Measurements from ENCODE around the gene C7orf57.

C7orf57 gene

GRCh38 chr7:48085942-48086341 lies 50.6 kb downstream of the C7orf57 start:
- DNase-seq (ENCODE audit: low read depth): no peak
- Histone ChIP-seq H3K4me1 (ENCODE audit: control insufficient read depth, insufficient read depth, low read length) (peaks cover 60% of the 10 kb centered on the region), H3K36me3 (ENCODE audit: control insufficient read depth, insufficient read depth, low read length, severe bottlenecking) (no peaks in the 10 kb centered on the region), H3K9ac (ENCODE audit: low read length) (no peak overlapping the region), H3K4me3 (ENCODE audit: low read length) (no peak overlapping the region), H3K27me3 (replicated peaks; ENCODE audit: control insufficient read depth, insufficient read depth, low read length) (no peaks in the 10 kb centered on the region), H3K9me3 (ENCODE audit: control insufficient read depth, low read length) (no peaks in the 10 kb centered on the region)

- peaks cover 65% of the 10 kb centered on the region for H3K4me1 ChIP-seq (ENCODE audit: control insufficient read depth, insufficient read depth, low read length)
- no peaks in the 10 kb centered on the region for H3K36me3 ChIP-seq (ENCODE audit: control insufficient read depth, insufficient read depth, low read length, severe bottlenecking)
- H3K9me3 ChIP-seq (ENCODE audit: control insufficient read depth, low read length): no peaks in the 10 kb centered on the region
- no peaks in the 10 kb centered on the region for H3K27me3 ChIP-seq (replicated peaks; ENCODE audit: control insufficient read depth, insufficient read depth, low read length)
- peak overlapping the region; percentile 43 for H3K4me3 ChIP-seq (ENCODE audit: low read length)
- H3K9ac ChIP-seq (ENCODE audit: low read length): peak overlapping the region; percentile 58
- DNase-seq (ENCODE audit: low read depth): peak; percentile 53
Observed at GRCh38 chr7:48087349-48087748, 52.0 kb downstream of the C7orf57 start.

- peaks cover 60% of the 10 kb centered on the region for H3K4me1 ChIP-seq (ENCODE audit: control insufficient read depth, insufficient read depth, low read length)
- DNase-seq (ENCODE audit: low read depth): peak; percentile 90
Observed at GRCh38 chr7:48088559-48089045, 53.3 kb downstream of the C7orf57 start.

GRCh38 chr7:48089046-48090003 lies 54.0 kb downstream of the C7orf57 start, which contains the start of gene UPP1:
UPP1 (plus strand) TSS chr7:48089265; CDS start chr7:48094784, 5,519 bp downstream.
- Histone ChIP-seq H3K9me3 (ENCODE audit: control insufficient read depth, low read length) (no peaks in the 10 kb centered on the region), H3K4me1 (ENCODE audit: control insufficient read depth, insufficient read depth, low read length) (peaks cover 56% of the 10 kb centered on the region), H3K36me3 (ENCODE audit: control insufficient read depth, insufficient read depth, low read length, severe bottlenecking) (no peaks in the 10 kb centered on the region), H3K27me3 (replicated peaks; ENCODE audit: control insufficient read depth, insufficient read depth, low read length) (no peaks in the 10 kb centered on the region), H3K4me3 (ENCODE audit: low read length) (peak within 1 kb of the TSS; percentile 86), H3K9ac (ENCODE audit: low read length) (peak within 1 kb of the TSS; percentile 85)
- peak; percentile 58 for DNase-seq (ENCODE audit: low read depth)

More at GRCh38 chr7:48088559-48089045, 53.3 kb downstream of the C7orf57 start:
- Histone ChIP-seq H3K9me3 (ENCODE audit: control insufficient read depth, low read length) (no peaks in the 10 kb centered on the region), H3K27me3 (replicated peaks; ENCODE audit: control insufficient read depth, insufficient read depth, low read length) (no peaks in the 10 kb centered on the region), H3K9ac (ENCODE audit: low read length) (peak overlapping the region; percentile 72), H3K4me3 (ENCODE audit: low read length) (peak overlapping the region; percentile 86), H3K36me3 (ENCODE audit: control insufficient read depth, insufficient read depth, low read length, severe bottlenecking) (no peaks in the 10 kb centered on the region)

DNA sequence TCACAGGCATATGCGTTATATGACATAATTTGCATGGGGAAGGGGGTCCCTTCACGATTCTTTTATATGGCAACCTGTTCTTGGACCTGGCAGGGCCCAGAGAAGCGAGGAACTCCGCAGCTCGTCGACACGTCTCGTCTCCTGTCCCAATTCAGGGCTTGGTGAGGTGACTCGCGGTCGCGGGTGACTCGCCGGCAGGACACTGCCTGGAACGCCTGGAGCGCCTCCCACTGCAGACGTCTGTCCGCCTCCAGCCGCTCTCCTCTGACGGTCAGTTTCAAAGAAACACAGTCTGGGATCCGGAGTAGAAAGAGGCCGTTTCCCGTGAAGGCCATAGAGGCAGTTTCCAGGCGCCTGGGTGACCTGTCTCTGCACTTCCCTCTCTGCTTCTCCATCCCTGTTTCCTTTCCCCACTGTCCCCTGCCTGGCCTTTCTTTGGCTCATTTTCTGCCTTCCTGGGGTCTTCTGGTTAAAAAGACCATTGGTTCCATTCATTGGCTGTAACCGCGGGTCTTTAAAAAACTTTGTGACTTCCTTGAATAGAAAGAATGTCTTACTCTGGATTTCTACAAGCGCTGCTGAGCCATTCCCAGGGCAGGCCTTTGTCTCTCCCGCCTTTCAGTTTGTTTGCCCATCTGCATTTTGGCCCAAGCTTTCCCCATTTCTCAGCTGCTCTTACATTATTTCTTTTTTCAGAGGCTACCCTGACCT lies 54.9 kb downstream of the C7orf57 start:
- peaks cover 57% of the 10 kb centered on the region for H3K4me1 ChIP-seq (ENCODE audit: control insufficient read depth, insufficient read depth, low read length)
- DNase-seq (ENCODE audit: low read depth): no peak
- H3K36me3 ChIP-seq (ENCODE audit: control insufficient read depth, insufficient read depth, low read length, severe bottlenecking): no peaks in the 10 kb centered on the region

DNA sequence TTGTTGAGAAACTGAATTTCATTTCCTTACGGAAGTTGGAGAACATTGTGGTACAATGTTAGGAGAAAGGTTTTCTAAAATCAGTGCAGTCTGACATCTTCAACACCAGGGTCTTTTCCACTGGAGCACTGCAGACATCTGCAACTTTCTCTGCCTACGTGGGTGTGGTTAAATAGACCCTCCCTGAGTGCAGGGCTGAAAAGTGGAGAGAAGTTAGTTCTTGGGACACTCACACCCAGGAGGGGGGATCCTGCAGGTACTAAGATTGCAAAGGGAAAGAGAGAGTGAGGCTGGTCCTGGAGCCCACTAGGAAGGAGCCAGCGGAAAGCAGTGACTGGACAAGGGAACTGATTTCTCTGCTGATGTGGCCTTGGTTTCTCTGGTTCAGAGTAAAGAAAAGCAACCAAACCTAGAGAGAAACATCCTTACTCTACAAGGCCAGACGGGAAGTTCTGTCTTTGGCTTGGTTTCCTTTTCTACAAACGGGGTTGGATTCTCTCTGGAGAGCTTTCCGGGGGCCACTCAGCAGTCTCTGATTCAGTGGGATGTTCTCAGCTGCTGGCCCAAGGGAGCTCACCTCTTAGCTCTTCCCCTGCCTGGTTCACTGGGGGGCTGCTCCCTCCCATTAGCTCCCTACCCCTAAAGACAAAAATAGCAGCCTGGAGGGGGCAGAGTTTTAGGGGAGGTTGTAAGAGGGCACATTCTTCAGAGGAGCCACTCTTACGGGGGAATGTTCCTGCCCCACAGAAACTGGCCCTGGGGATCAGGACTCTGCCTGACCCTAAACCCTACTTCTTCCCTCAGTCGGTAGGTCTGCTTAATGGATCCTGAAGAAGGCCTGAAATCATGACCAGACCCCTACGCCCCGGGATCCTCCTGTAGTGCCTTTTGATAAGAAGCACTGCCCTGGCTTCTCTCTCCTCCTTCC lies 56.4 kb downstream of the C7orf57 start:
- no peaks in the 10 kb centered on the region for H3K9me3 ChIP-seq (ENCODE audit: control insufficient read depth, low read length)
- peaks cover 54% of the 10 kb centered on the region for H3K4me1 ChIP-seq (ENCODE audit: control insufficient read depth, insufficient read depth, low read length)
- no peaks in the 10 kb centered on the region for H3K27me3 ChIP-seq (replicated peaks; ENCODE audit: control insufficient read depth, insufficient read depth, low read length)
- H3K4me3 ChIP-seq (ENCODE audit: low read length): no peak overlapping the region
- H3K9ac ChIP-seq (ENCODE audit: low read length): no peak overlapping the region
- DNase-seq (ENCODE audit: low read depth): no peak
- H3K36me3 ChIP-seq (ENCODE audit: control insufficient read depth, insufficient read depth, low read length, severe bottlenecking): peaks cover 3% of the 10 kb centered on the region

More for the DNA sequence above, 54.9 kb downstream of the C7orf57 start:
- Histone ChIP-seq H3K9ac (ENCODE audit: low read length) (peak overlapping the region; percentile 85), H3K4me3 (ENCODE audit: low read length) (peak overlapping the region; percentile 86), H3K27me3 (replicated peaks; ENCODE audit: control insufficient read depth, insufficient read depth, low read length) (no peaks in the 10 kb centered on the region), H3K9me3 (ENCODE audit: control insufficient read depth, low read length) (no peaks in the 10 kb centered on the region)

GRCh38 chr7:48094861-48095293 lies 59.5 kb downstream of the C7orf57 start:
- Histone ChIP-seq H3K9ac (ENCODE audit: low read length) (peak overlapping the region; percentile 6), H3K4me1 (ENCODE audit: control insufficient read depth, insufficient read depth, low read length) (peaks cover 47% of the 10 kb centered on the region), H3K27me3 (replicated peaks; ENCODE audit: control insufficient read depth, insufficient read depth, low read length) (no peaks in the 10 kb centered on the region), H3K36me3 (ENCODE audit: control insufficient read depth, insufficient read depth, low read length, severe bottlenecking) (peaks cover 9% of the 10 kb centered on the region), H3K9me3 (ENCODE audit: control insufficient read depth, low read length) (no peaks in the 10 kb centered on the region), H3K4me3 (ENCODE audit: low read length) (no peak overlapping the region)
- DNase-seq (ENCODE audit: low read depth): peak; percentile 86

- Histone ChIP-seq H3K9me3 (ENCODE audit: control insufficient read depth, low read length) (no peaks in the 10 kb centered on the region), H3K4me3 (ENCODE audit: low read length) (no peak overlapping the region), H3K27me3 (replicated peaks; ENCODE audit: control insufficient read depth, insufficient read depth, low read length) (no peaks in the 10 kb centered on the region), H3K4me1 (ENCODE audit: control insufficient read depth, insufficient read depth, low read length) (peaks cover 38% of the 10 kb centered on the region), H3K36me3 (ENCODE audit: control insufficient read depth, insufficient read depth, low read length, severe bottlenecking) (peaks cover 10% of the 10 kb centered on the region), H3K9ac (ENCODE audit: low read length) (no peak overlapping the region)
- no peak for DNase-seq (ENCODE audit: low read depth)
Observed at GRCh38 chr7:48096273-48096672, 60.9 kb downstream of the C7orf57 start.

DNA sequence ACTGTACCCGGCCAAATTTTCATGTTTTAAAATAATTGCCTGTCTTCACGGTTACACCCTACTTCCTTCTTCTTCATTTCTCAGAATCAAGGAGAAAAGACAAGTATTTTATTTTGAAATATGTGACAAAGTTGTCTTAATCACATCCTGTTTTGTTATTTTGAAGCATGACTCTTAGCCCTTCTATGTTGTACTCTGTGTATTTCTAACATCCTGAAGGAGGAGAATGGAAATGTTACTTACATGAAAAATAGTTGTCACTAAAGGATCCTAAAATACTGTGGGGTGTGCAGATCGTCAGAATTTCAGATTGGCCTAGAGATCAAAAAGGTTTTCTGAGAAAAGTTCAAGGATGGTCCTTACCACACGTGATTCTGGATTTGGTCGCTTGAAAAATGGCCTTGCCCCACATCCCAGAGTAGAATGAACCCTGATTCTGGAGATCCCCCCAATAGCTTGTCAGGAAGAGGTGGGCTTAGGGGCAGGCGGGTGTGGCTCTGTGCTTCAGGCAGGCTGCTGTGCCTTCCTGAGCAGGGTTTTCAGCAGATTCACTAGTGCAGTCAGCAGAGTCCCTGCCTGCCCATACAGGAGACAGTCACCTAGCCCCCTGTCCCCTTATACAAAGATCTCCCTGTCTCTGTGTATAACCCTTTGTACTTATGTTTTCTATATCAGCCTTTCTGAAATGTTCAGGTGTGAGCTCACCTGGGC lies 62.3 kb downstream of the C7orf57 start:
- Histone ChIP-seq H3K36me3 (ENCODE audit: control insufficient read depth, insufficient read depth, low read length, severe bottlenecking) (peaks cover 24% of the 10 kb centered on the region), H3K4me3 (ENCODE audit: low read length) (no peak overlapping the region), H3K9ac (ENCODE audit: low read length) (no peak overlapping the region), H3K4me1 (ENCODE audit: control insufficient read depth, insufficient read depth, low read length) (peaks cover 33% of the 10 kb centered on the region), H3K9me3 (ENCODE audit: control insufficient read depth, low read length) (no peaks in the 10 kb centered on the region), H3K27me3 (replicated peaks; ENCODE audit: control insufficient read depth, insufficient read depth, low read length) (no peaks in the 10 kb centered on the region)
- DNase-seq (ENCODE audit: low read depth): no peak

DNA sequence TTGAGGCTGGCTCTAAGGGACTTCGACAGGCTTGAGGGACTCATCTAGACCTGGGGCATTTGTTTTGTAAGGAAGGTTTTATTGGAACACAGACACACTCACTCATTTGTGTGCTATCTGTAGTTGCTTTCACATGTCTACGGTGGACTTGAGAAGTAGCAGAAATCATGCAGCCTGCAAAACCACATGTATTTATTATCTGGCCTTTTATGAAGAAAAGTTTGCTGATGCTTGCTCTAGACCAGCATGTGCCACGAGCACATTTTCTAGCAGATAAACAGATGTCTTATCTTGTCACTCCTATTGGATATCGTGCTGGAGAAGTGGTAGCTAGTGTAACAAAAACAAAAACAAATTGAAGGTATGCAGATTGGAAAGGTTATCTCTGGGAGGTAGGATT lies 63.5 kb downstream of the C7orf57 start:
- Histone ChIP-seq H3K27me3 (replicated peaks; ENCODE audit: control insufficient read depth, insufficient read depth, low read length) (no peaks in the 10 kb centered on the region), H3K9ac (ENCODE audit: low read length) (no peak overlapping the region), H3K36me3 (ENCODE audit: control insufficient read depth, insufficient read depth, low read length, severe bottlenecking) (peaks cover 35% of the 10 kb centered on the region), H3K9me3 (ENCODE audit: control insufficient read depth, low read length) (no peaks in the 10 kb centered on the region), H3K4me3 (ENCODE audit: low read length) (no peak overlapping the region), H3K4me1 (ENCODE audit: control insufficient read depth, insufficient read depth, low read length) (peaks cover 33% of the 10 kb centered on the region)
- DNase-seq (ENCODE audit: low read depth): no peak
